Stimulated activated CD8-positive, alpha-beta memory T cell treated with anti-CD3 and anti-CD28 coated beads, Interleukin-12 subunit alpha, Interleukin-12 subunit beta, amount 100 ng/mL, for 1 hour (primary cell): ENCODE data around the gene H1-8.

Source experiments
- DNase-seq: peaks from one replicate; pipeline ENCODE4 v3.0.0-alpha.2; 2020; ENCODE audit warnings: low read depth

Gene H1-8

GRCh38 chr3:129556890-129557547 is 14.0 kb downstream of the H1-8 start:
- no peak for DNase-seq

- no peak for DNase-seq
Measured at GRCh38 chr3:129557548-129557894, 14.5 kb downstream of the H1-8 start.

- no peak for DNase-seq
Measured at GRCh38 chr3:129558081-129558771, 15.3 kb downstream of the H1-8 start.

GRCh38 chr3:129558772-129559564 is 16.0 kb downstream of the H1-8 start:
- DNase-seq = no peak

- no peak for DNase-seq
Measured at GRCh38 chr3:129559565-129560079, 16.6 kb downstream of the H1-8 start.

GRCh38 chr3:129560269-129560787 is 17.4 kb downstream of the H1-8 start:
- no peak for DNase-seq

- DNase-seq = no peak
Measured at GRCh38 chr3:129560911-129561594, 18.1 kb downstream of the H1-8 start.

- DNase-seq = no peak
Measured at GRCh38 chr3:129561619-129562248, 18.8 kb downstream of the H1-8 start.

GRCh38 chr3:129562803-129563202 is 19.8 kb downstream of the H1-8 start:
- no peak for DNase-seq

- no peak for DNase-seq
Measured at GRCh38 chr3:129563332-129563731, 20.4 kb downstream of the H1-8 start.

- no peak for DNase-seq
Measured at GRCh38 chr3:129563850-129564535, 21.0 kb downstream of the H1-8 start.

- DNase-seq = no peak
Measured at GRCh38 chr3:129564981-129565644, 22.1 kb downstream of the H1-8 start.

- no peak for DNase-seq
Measured at GRCh38 chr3:129565902-129566301, 22.9 kb downstream of the H1-8 start.

GRCh38 chr3:129567176-129567705 is 24.3 kb downstream of the H1-8 start:
- no peak for DNase-seq

- DNase-seq = no peak
Measured at GRCh38 chr3:129567939-129568338, 25.0 kb downstream of the H1-8 start.

- no peak for DNase-seq
Measured at GRCh38 chr3:129569856-129570255, 26.9 kb downstream of the H1-8 start.

- no peak for DNase-seq
Measured at GRCh38 chr3:129571605-129572547, 28.9 kb downstream of the H1-8 start.

GRCh38 chr3:129572603-129573002 is 29.6 kb downstream of the H1-8 start:
- no peak for DNase-seq

- no peak for DNase-seq
Measured at GRCh38 chr3:129573493-129573892, 30.5 kb downstream of the H1-8 start.
